ENCODE results near the gene TRAF3. TPM values are rescaled to one million over a fixed set of nuclear protein-coding genes. Genes with fewer than 3 reads are reported as not detected.

The TRAF3 gene
- total RNA-seq, 4 donors from 2014 or later = 12.6 to 44.9 (median 28.1) TPM

- TF ChIP-seq CTCF (IDR thresholded peaks at IDR 0.05) = no peak
- ATAC-seq (ENCODE audit: low FRiP score) (no peak), DNase-seq (ENCODE audit: low spot score) (no peak)
Measured at GRCh38 chr14:102810523-102810922, 33.3 kb downstream of the TRAF3 start.

- DNase-seq (ENCODE audit: low spot score) = no peak
- no peak for ATAC-seq (ENCODE audit: low FRiP score)
- TF ChIP-seq CTCF (IDR thresholded peaks at IDR 0.05) = no peak
Measured at GRCh38 chr14:102811254-102811963, 34.2 kb downstream of the TRAF3 start.

- TF ChIP-seq CTCF (IDR thresholded peaks at IDR 0.05) = no peak
- no peak for ATAC-seq (ENCODE audit: low FRiP score)
Measured at GRCh38 chr14:102811971-102812370, 34.7 kb downstream of the TRAF3 start.

GRCh38 chr14:102813691-102814090 lies 36.4 kb downstream of the TRAF3 start:
- TF ChIP-seq CTCF (IDR thresholded peaks at IDR 0.05) = no peak
- no peak for DNase-seq (ENCODE audit: low spot score)
- ATAC-seq (ENCODE audit: low FRiP score) = no peak

More at GRCh38 chr14:102811971-102812370, 34.7 kb downstream of the TRAF3 start:
- DNase-seq (ENCODE audit: low spot score) = no peak

GRCh38 chr14:102817318-102817717 lies 40.1 kb downstream of the TRAF3 start:
- DNase-seq (ENCODE audit: low spot score) (no peak), ATAC-seq (ENCODE audit: low FRiP score) (no peak)
- TF ChIP-seq CTCF (IDR thresholded peaks at IDR 0.05) = no peak

GRCh38 chr14:102817942-102818940 lies 41.0 kb downstream of the TRAF3 start:
- TF ChIP-seq CTCF (IDR thresholded peaks at IDR 0.05) = no peak
- no peak for ATAC-seq (ENCODE audit: low FRiP score)
- DNase-seq (ENCODE audit: low spot score) = no peak
